ENCODE measurements around the gene SPOCK1. TPM values are rescaled to one million over a fixed set of nuclear protein-coding genes. Genes with fewer than 3 reads are reported as not detected.
A peak's percentile ranks its signal among the peaks of the same experiment; 100 is the strongest.

Gene SPOCK1
- polyA plus RNA-seq, 6 donors from 2014 or later, result not detected

GRCh38 chr5:137191179-137191578, 307.9 kb downstream of the SPOCK1 start:
- no peaks in the 10 kb centered on the region for H3K36me3 Mint-ChIP-seq
- no peaks in the 10 kb centered on the region for H3K4me1 Mint-ChIP-seq
- H3K27ac Mint-ChIP-seq, result no peak overlapping the region
- ATAC-seq (ENCODE audit: low read depth in 2 of 2), result no peak
- no peak for DNase-seq
- no peak overlapping the region for H3K4me3 Mint-ChIP-seq
- peaks cover under 1 to 4% (median 2%) of the 10 kb centered on the region in 3 donors for H3K27me3 Mint-ChIP-seq
- peaks cover 0 to 6% (median 0%) of the 10 kb centered on the region in 7 donors for H3K9me3 Mint-ChIP-seq

- DNase-seq, result no peak
- Mint-ChIP-seq H3K27me3 (peaks cover 0 to 4% (median 0%) of the 10 kb centered on the region in 3 donors), H3K4me1 (no peaks in the 10 kb centered on the region), H3K4me3 (no peak overlapping the region), H3K9me3 (peaks cover 0 to 6% (median 0%) of the 10 kb centered on the region in 7 donors), H3K36me3 (no peaks in the 10 kb centered on the region), H3K27ac (no peak overlapping the region)
- ATAC-seq (ENCODE audit: low read depth in 2 of 2), result no peak
These were observed 308.7 kb downstream of the SPOCK1 start for GRCh38 chr5:137190441-137190840.

GRCh38 chr5:137190031-137190430, 309.1 kb downstream of the SPOCK1 start:
- H3K9me3 Mint-ChIP-seq, result peaks cover 0 to 6% (median 0%) of the 10 kb centered on the region in 7 donors
- no peaks in the 10 kb centered on the region for H3K4me1 Mint-ChIP-seq
- ATAC-seq (ENCODE audit: low read depth in 2 of 2) (no peak), DNase-seq (no peak)
- no peak overlapping the region for H3K27ac Mint-ChIP-seq
- H3K27me3 Mint-ChIP-seq, result peaks cover 0 to 4% (median 0%) of the 10 kb centered on the region in 3 donors
- H3K4me3 Mint-ChIP-seq, result no peak overlapping the region
- H3K36me3 Mint-ChIP-seq, result no peaks in the 10 kb centered on the region

- peaks cover 0 to 4% (median 0%) of the 10 kb centered on the region in 3 donors for H3K27me3 Mint-ChIP-seq
- H3K36me3 Mint-ChIP-seq, result no peaks in the 10 kb centered on the region
- DNase-seq, result no peak
- no peak for ATAC-seq (ENCODE audit: low read depth in 2 of 2)
- no peaks in the 10 kb centered on the region for H3K4me1 Mint-ChIP-seq
- H3K9me3 Mint-ChIP-seq, result peaks cover 0 to 4% (median 0%) of the 10 kb centered on the region in 7 donors
- H3K4me3 Mint-ChIP-seq, result no peak overlapping the region
- H3K27ac Mint-ChIP-seq, result no peak overlapping the region
These were observed 310.6 kb downstream of the SPOCK1 start for GRCh38 chr5:137188566-137188965.

GRCh38 chr5:137186759-137187461, 312.2 kb downstream of the SPOCK1 start:
- Mint-ChIP-seq H3K27me3 (peaks cover 0 to 14% (median 0%) of the 10 kb centered on the region in 3 donors), H3K9me3 (peaks cover 0 to 4% (median 0%) of the 10 kb centered on the region in 7 donors), H3K4me1 (no peaks in the 10 kb centered on the region), H3K36me3 (no peaks in the 10 kb centered on the region), H3K27ac (peak overlapping the region in 1 of 6 donors; percentile 1), H3K4me3 (no peak overlapping the region)
- no peak for ATAC-seq (ENCODE audit: low read depth in 2 of 2)
- DNase-seq, result no peak

GRCh38 chr5:137185193-137185592, 313.9 kb downstream of the SPOCK1 start:
- Mint-ChIP-seq H3K9me3 (peaks cover 0 to 4% (median 0%) of the 10 kb centered on the region in 7 donors), H3K4me1 (no peaks in the 10 kb centered on the region), H3K36me3 (no peaks in the 10 kb centered on the region), H3K27me3 (peaks cover 0 to 14% (median 0%) of the 10 kb centered on the region in 3 donors), H3K27ac (peak overlapping the region in 1 of 6 donors; percentile 3), H3K4me3 (no peak overlapping the region)
- ATAC-seq (ENCODE audit: low read depth in 2 of 2) (no peak), DNase-seq (no peak)

- Mint-ChIP-seq H3K9me3 (peaks cover 0 to 7% (median 0%) of the 10 kb centered on the region in 7 donors), H3K36me3 (no peaks in the 10 kb centered on the region), H3K27me3 (peaks cover 0 to 12% (median 0%) of the 10 kb centered on the region in 3 donors), H3K4me1 (no peaks in the 10 kb centered on the region), H3K4me3 (no peak overlapping the region), H3K27ac (peak overlapping the region in 1 of 6 donors; percentile 34)
- no peak for ATAC-seq (ENCODE audit: low read depth in 2 of 2)
- DNase-seq, result no peak
These were observed 314.4 kb downstream of the SPOCK1 start for GRCh38 chr5:137184734-137185133.

- DNase-seq (no peak), ATAC-seq (ENCODE audit: low read depth in 2 of 2) (no peak)
- Mint-ChIP-seq H3K27me3 (peaks cover 0 to 10% (median 0%) of the 10 kb centered on the region in 3 donors), H3K36me3 (no peaks in the 10 kb centered on the region), H3K4me3 (no peak overlapping the region), H3K4me1 (no peaks in the 10 kb centered on the region), H3K27ac (no peak overlapping the region), H3K9me3 (peaks cover 0 to 4% (median 0%) of the 10 kb centered on the region in 7 donors)
These were observed 316.6 kb downstream of the SPOCK1 start for GRCh38 chr5:137182576-137182975.

- Mint-ChIP-seq H3K4me3 (no peak overlapping the region), H3K27me3 (peaks cover 0 to 10% (median 5%) of the 10 kb centered on the region in 3 donors), H3K27ac (no peak overlapping the region), H3K4me1 (no peaks in the 10 kb centered on the region), H3K36me3 (no peaks in the 10 kb centered on the region), H3K9me3 (peaks cover 0 to 4% (median 0%) of the 10 kb centered on the region in 7 donors)
- ATAC-seq (ENCODE audit: low read depth in 2 of 2) (no peak), DNase-seq (no peak)
These were observed 317.5 kb downstream of the SPOCK1 start for GRCh38 chr5:137181667-137182066.

- ATAC-seq (ENCODE audit: low read depth in 2 of 2) (no peak), DNase-seq (no peak)
- Mint-ChIP-seq H3K27me3 (peaks cover 0 to 10% (median 5%) of the 10 kb centered on the region in 3 donors), H3K27ac (no peak overlapping the region), H3K9me3 (peaks cover 0 to 4% (median 0%) of the 10 kb centered on the region in 7 donors), H3K36me3 (no peaks in the 10 kb centered on the region), H3K4me1 (no peaks in the 10 kb centered on the region), H3K4me3 (no peak overlapping the region)
These were observed 319.9 kb downstream of the SPOCK1 start for GRCh38 chr5:137179203-137179602.

- H3K4me3 Mint-ChIP-seq, result no peak overlapping the region
- H3K27ac Mint-ChIP-seq, result no peak overlapping the region
- peaks cover 0 to 5% (median 0%) of the 10 kb centered on the region in 3 donors for H3K27me3 Mint-ChIP-seq
- no peak for ATAC-seq (ENCODE audit: low read depth in 2 of 2)
- peaks cover 0 to 4% (median 0%) of the 10 kb centered on the region in 7 donors for H3K9me3 Mint-ChIP-seq
- H3K4me1 Mint-ChIP-seq, result no peaks in the 10 kb centered on the region
- no peak for DNase-seq
- no peaks in the 10 kb centered on the region for H3K36me3 Mint-ChIP-seq
These were observed 322.5 kb downstream of the SPOCK1 start for GRCh38 chr5:137176609-137177008.

GRCh38 chr5:137176126-137176525, 323.0 kb downstream of the SPOCK1 start:
- no peak for ATAC-seq (ENCODE audit: low read depth in 2 of 2)
- no peaks in the 10 kb centered on the region for H3K36me3 Mint-ChIP-seq
- no peak for DNase-seq
- no peak overlapping the region for H3K4me3 Mint-ChIP-seq
- H3K27ac Mint-ChIP-seq, result no peak overlapping the region
- H3K4me1 Mint-ChIP-seq, result no peaks in the 10 kb centered on the region
- peaks cover 0 to 4% (median 2%) of the 10 kb centered on the region in 7 donors for H3K9me3 Mint-ChIP-seq
- peaks cover 0 to 5% (median 0%) of the 10 kb centered on the region in 3 donors for H3K27me3 Mint-ChIP-seq

- Mint-ChIP-seq H3K36me3 (no peaks in the 10 kb centered on the region), H3K4me1 (no peaks in the 10 kb centered on the region), H3K9me3 (peaks cover 0 to 3% (median 0%) of the 10 kb centered on the region in 7 donors), H3K27me3 (peaks cover 0 to 5% (median 0%) of the 10 kb centered on the region in 3 donors), H3K27ac (no peak overlapping the region), H3K4me3 (no peak overlapping the region)
- DNase-seq (no peak), ATAC-seq (ENCODE audit: low read depth in 2 of 2) (no peak)
These were observed 324.9 kb downstream of the SPOCK1 start for GRCh38 chr5:137174196-137174595.

GRCh38 chr5:137172258-137172657, 326.9 kb downstream of the SPOCK1 start:
- ATAC-seq (ENCODE audit: low read depth in 2 of 2), result no peak
- DNase-seq, result no peak
- Mint-ChIP-seq H3K4me1 (no peaks in the 10 kb centered on the region), H3K27ac (no peak overlapping the region), H3K4me3 (no peak overlapping the region), H3K27me3 (peaks cover 0 to 4% (median 0%) of the 10 kb centered on the region in 3 donors), H3K36me3 (no peaks in the 10 kb centered on the region), H3K9me3 (peaks cover 0 to 4% (median 0%) of the 10 kb centered on the region in 7 donors)
